Upper lobe of left lung (tissue), 6 donors: Measurements from ENCODE around the gene MIGA2. TPM values are rescaled to one million over a fixed set of nuclear protein-coding genes. Genes with fewer than 3 reads are reported as not detected.

Experiments
- ATAC-seq, 2 donors: fragments of 200-7000 bp; cut with Tn5 transposase; one replicate each; pipeline ENCODE4 v1.9.1; 2022; ENCODE audit warnings: mild to moderate bottlenecking in 2 of 2, moderate library complexity in 2 of 2; ENCODE audit not compliant: low FRiP score in 2 of 2
- DNase-seq, 2 donors: peaks; one replicate each; pipeline ENCODE4 v3.0.0-alpha.2; 2019 to 2020
- H3K27ac ChIP-seq, 4 donors: fragments of 200-600 bp; sonication (generic); one replicate each; pipeline ENCODE4 v1.5.1; 2016 to 2019
- H3K27me3 ChIP-seq, 4 donors: fragments of 200-600 bp; sonication (generic); one replicate each; pipeline ENCODE4 v1.5.1; 2017 to 2019
- H3K36me3 ChIP-seq, 4 donors: fragments of 200-600 bp; sonication (generic); one replicate each; pipeline ENCODE4 v1.5.1; 2016 to 2019
- H3K4me1 ChIP-seq, 4 donors: fragments of 200-600 bp; sonication (generic); one replicate each; pipeline ENCODE4 v1.5.1; 2018 to 2019
- H3K4me3 ChIP-seq, 4 donors: fragments of 200-600 bp; sonication (generic); one replicate each; pipeline ENCODE4 v1.5.1; 2017 to 2019; ENCODE audit warnings: mild to moderate bottlenecking in 2 of 4, moderate library complexity in 1 of 4
- H3K9me3 ChIP-seq, 4 donors: fragments of 200-600 bp; sonication (generic); one replicate each; pipeline ENCODE4 v1.5.1; 2018 to 2019
- CTCF ChIP-seq, 6 experiments: fragments of 450-650 bp in 4 of 6; fragments of 200-600 bp in 2 of 6; sonication (generic) in 2 of 6; IDR thresholded peaks; one replicate each; pipeline ENCODE4 v1.5.1; 2016 to 2019; ENCODE audit warnings: antibody characterized with exemption in 6 of 6
- EP300 ChIP-seq, 4 donors: sonication (generic); formaldehyde crosslinking; IDR thresholded peaks; one replicate each; pipeline ENCODE4 v1.5.1; 2017; ENCODE audit warnings: antibody characterized with exemption in 4 of 4, control low read depth in 2 of 4
- POLR2A ChIP-seq, 4 donors: fragments of 450-650 bp; IDR thresholded peaks; one replicate each; pipeline ENCODE4 v1.5.1; 2016 to 2017; ENCODE audit warnings: antibody characterized with exemption in 4 of 4, mild to moderate bottlenecking in 2 of 4
- POLR2AphosphoS5 ChIP-seq, 2 donors: sonication (generic); formaldehyde crosslinking; IDR thresholded peaks; one replicate each; pipeline ENCODE4 v1.5.1; 2017; ENCODE audit warnings: antibody characterized with exemption in 2 of 2
- WGBS, 2 donors: methylation state at CpG; one replicate each; pipeline ENCODE4 v1.1.5; 2017 to 2018; 5-methylcytosine and 5-hydroxymethylcytosine counted together
- total RNA-seq, 6 donors: library from RNA; depleted of rRNA in 4 of 6; stranded (reverse); fragments of >200 nt in 4 of 6; gene quantifications; one replicate each; pipeline versions ENCODE4 v1.1.0 to v1.2.1, GENCODE V29; 2016 to 2021
- donor health status: DM: no; HTN: no; CAD: no; lungs with moderate emphysema.
- donor health status: DM: no; HTN: yes; CAD: no; lungs with severe emphysema.

The MIGA2 gene
- total RNA-seq, 6 donors from 2014 or later: 18.6 to 95.3 (median 28.6) TPM

- Histone ChIP-seq H3K27me3 (no peaks in the 10 kb centered on the region), H3K4me1 (peaks cover 13 to 23% (median 18%) of the 10 kb centered on the region in 4 donors), H3K9me3 (no peaks in the 10 kb centered on the region), H3K36me3 (peaks cover 0 to 7% (median 2%) of the 10 kb centered on the region in 4 donors), H3K4me3 (peak overlapping the region in 3 of 4 donors; percentile 63 to 93 (median 82)), H3K27ac (no peak overlapping the region)
- whole genome bisulfite sequencing, 2 donors: 83 to 84% methylated on average over 13 of the region's 13 CpGs
- DNase-seq: no peak
- no peak for ATAC-seq
- no peak for TF ChIP-seq POLR2AphosphoS5 (IDR thresholded peaks at IDR 0.05)
- TF ChIP-seq POLR2A (IDR thresholded peaks at IDR 0.05): no peak
- no peak for TF ChIP-seq EP300 (IDR thresholded peaks at IDR 0.05)
- no peak for TF ChIP-seq CTCF (IDR thresholded peaks at IDR 0.05)
These were observed 43.4 kb downstream of the MIGA2 start for GRCh38 chr9:129079829-129080228.

- H3K9me3 ChIP-seq: no peaks in the 10 kb centered on the region
- peak in 1 of 2 donors; percentile 77 for DNase-seq
- H3K36me3 ChIP-seq: peaks cover 0 to 11% (median 6%) of the 10 kb centered on the region in 4 donors
- ATAC-seq: no peak
- 2% methylated on average over 12 of the region's 12 CpGs for WGBS, 2 donors
- peak overlapping the region in 2 of 4 donors; percentile 85 to 89 for H3K27ac ChIP-seq
- H3K4me3 ChIP-seq: peak overlapping the region; percentile 63 to 93 (median 73)
- no peaks in the 10 kb centered on the region for H3K27me3 ChIP-seq
- TF ChIP-seq POLR2AphosphoS5 (IDR thresholded peaks at IDR 0.05) (no peak), CTCF (IDR thresholded peaks at IDR 0.05) (no peak), EP300 (IDR thresholded peaks at IDR 0.05) (no peak), POLR2A (IDR thresholded peaks at IDR 0.05) (no peak)
- peaks cover 13 to 23% (median 18%) of the 10 kb centered on the region in 4 donors for H3K4me1 ChIP-seq
These were observed 43.8 kb downstream of the MIGA2 start for GRCh38 chr9:129080298-129080600.

GRCh38 chr9:129080601-129081387 lies 44.4 kb downstream of the MIGA2 start, which contains the start of gene DOLPP1:
Gene DOLPP1, plus strand, starts transcription at chr9:129081111. Its CDS starts 21 bp downstream, at chr9:129081132.
- Histone ChIP-seq H3K4me3 (peak within 1 kb of the TSS; percentile 63 to 93 (median 78)), H3K36me3 (peaks cover 0 to 17% (median 12%) of the 10 kb centered on the region in 4 donors), H3K27me3 (no peaks in the 10 kb centered on the region), H3K27ac (peak within 1 kb of the TSS; percentile 73 to 89 (median 82)), H3K4me1 (peaks cover 13 to 23% (median 18%) of the 10 kb centered on the region in 4 donors), H3K9me3 (no peaks in the 10 kb centered on the region)
- WGBS, 2 donors: 0% methylated on average over 19 to 29 of the region's 70 CpGs
- peak; percentile 99 for ATAC-seq
- DNase-seq: peak; percentile 98 to 99
- TF ChIP-seq EP300 (IDR thresholded peaks at IDR 0.05) (no peak), CTCF (IDR thresholded peaks at IDR 0.05) (peak in 3 of 6 experiments; percentile 20 to 35 (median 27)), POLR2A (IDR thresholded peaks at IDR 0.05) (peak in 2 of 4 donors; percentile 47 to 84), POLR2AphosphoS5 (IDR thresholded peaks at IDR 0.05) (peak; percentile 61 to 71)

GRCh38 chr9:129081388-129081904 lies 45.0 kb downstream of the MIGA2 start:
- Histone ChIP-seq H3K4me1 (peaks cover 13 to 23% (median 18%) of the 10 kb centered on the region in 4 donors), H3K27me3 (no peaks in the 10 kb centered on the region), H3K4me3 (peak overlapping the region; percentile 63 to 93 (median 78)), H3K36me3 (peaks cover 0 to 23% (median 18%) of the 10 kb centered on the region in 4 donors), H3K9me3 (no peaks in the 10 kb centered on the region), H3K27ac (peak overlapping the region; percentile 73 to 89 (median 82))
- peak in 1 of 2 donors; percentile 55 for DNase-seq
- WGBS, 2 donors: 3 to 40% methylated on average over 1 to 20 of the region's 30 CpGs
- no peak for TF ChIP-seq CTCF (IDR thresholded peaks at IDR 0.05)
- TF ChIP-seq POLR2A (IDR thresholded peaks at IDR 0.05): no peak
- TF ChIP-seq POLR2AphosphoS5 (IDR thresholded peaks at IDR 0.05): no peak
- no peak for TF ChIP-seq EP300 (IDR thresholded peaks at IDR 0.05)
- no peak for ATAC-seq
